Measurements from ENCODE around the gene KCNQ1OT1.
"Not testable (repeated sequence)": the region's sequence is repeated elsewhere in the genome, so short reads cannot be mapped to it uniquely, and the experiment has no call there.

The KCNQ1OT1 gene

GRCh38 chr11:2652333-2653197 lies 47.2 kb downstream of the KCNQ1OT1 start:
- no peak for DNase-seq (ENCODE audit: low read depth in 2 of 2)

- no peak for DNase-seq (ENCODE audit: low read depth in 2 of 2)
Observed at GRCh38 chr11:2651826-2652271, 47.9 kb downstream of the KCNQ1OT1 start.

DNA sequence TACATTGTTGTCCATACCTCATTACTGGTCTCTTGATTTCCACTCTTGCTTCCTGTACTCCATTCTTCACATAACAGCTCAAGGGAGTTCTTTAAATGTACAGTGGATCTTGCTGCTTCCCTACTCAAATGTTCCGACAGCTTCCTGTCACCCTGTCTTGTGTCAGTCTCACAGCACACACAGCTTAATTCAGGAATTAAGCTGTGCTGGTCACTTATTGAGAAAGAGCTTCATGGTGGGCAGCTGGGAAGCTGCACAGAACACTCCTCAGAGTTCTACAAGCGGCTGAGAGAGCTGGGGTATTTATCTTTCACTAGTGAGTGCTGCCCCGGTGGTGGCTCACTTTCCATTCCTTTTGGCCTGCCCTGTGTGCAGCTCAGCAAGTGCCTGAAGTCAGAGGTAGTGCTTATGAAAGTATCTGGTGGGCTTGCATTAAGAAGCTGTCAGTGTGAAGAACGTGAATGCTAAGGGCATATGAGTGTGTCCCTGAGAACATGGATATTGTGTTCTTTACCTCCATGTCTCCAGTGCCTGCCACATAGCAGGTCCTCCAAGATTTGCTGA lies 48.7 kb downstream of the KCNQ1OT1 start:
- DNase-seq (ENCODE audit: low read depth in 2 of 2), result no peak

- DNase-seq (ENCODE audit: low read depth in 2 of 2), result no peak
Observed at GRCh38 chr11:2650343-2650867, 49.4 kb downstream of the KCNQ1OT1 start.

DNA sequence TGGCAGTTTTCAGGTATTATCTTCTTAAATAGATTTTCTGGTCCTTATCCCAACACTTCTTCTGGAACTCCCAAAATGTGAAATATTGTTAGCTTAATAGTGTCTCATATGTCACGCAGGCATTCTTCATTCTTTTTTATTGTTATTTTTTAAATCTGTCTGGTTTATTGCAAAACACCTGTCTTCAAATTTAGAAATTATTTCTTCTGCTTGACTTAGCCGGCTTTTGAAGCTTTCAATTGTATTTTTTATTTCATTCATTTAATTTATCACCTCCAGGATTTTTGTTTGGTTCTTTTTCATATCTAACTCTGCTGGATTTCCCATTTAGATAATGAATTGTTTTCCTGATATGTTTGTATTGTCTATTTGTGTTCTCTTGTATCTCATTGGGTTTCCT lies 49.9 kb downstream of the KCNQ1OT1 start:
- no peak for DNase-seq (ENCODE audit: low read depth in 2 of 2)

DNA sequence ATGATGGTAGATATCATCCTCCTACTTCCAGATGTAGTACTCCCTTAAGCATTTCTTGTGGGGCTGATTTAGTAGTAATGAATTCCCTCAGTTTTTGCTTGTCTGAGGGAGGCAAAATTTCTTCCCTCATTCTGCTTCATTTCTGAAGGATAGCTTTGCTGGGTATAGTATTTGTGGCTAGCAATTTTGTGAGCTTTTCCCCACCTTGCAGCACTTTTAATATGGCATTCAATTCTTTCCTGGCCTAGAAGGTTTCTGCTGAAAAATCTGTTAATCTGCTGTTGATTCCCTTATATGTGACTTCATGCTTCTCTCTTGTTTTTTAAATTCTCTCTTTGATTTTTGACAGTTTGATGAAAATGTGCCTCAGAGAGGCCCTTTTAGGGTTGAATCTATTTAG lies 50.4 kb downstream of the KCNQ1OT1 start:
- DNase-seq (ENCODE audit: low read depth in 2 of 2), result no peak

DNA sequence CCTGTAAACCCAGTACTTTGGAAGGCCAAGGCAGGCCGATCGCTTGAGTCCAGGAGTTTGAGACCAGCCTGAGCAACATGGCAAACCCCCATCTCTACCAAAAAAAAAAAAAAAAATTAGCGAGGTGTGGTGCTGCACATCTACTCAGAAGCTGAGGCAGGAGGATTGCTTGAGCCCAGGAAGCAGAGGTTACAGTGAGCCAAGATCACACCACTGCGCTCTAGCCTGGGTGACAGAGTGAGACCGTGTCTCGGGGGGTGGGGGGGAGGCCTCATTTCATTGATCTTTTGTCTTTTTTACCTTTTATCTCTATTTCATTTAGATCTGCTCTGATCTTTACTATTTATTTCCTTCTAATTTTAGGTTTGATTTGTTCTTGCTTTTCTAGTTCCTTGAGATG lies 51.8 kb downstream of the KCNQ1OT1 start:
- DNase-seq (ENCODE audit: low read depth in 2 of 2), result no peak

DNA sequence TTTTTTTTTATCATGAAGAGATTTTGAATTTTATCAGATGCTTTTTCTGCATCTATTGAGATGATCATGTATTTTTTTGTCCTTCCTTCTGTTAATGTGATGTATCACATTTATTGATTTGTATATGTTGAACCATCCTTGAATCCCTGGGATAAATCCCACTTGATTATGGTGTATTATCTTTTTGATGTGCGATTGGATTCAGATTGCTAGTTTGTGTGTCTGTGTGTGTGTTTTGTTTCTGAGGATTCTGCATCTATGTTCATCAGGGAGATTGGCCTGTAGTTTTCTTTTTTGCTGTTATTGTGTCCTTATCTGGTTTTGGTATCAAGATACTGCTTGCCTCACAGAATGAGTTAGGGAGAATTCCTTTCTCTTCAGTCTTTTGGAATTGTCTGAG lies 52.6 kb downstream of the KCNQ1OT1 start:
- DNase-seq (ENCODE audit: low read depth in 2 of 2), result no peak

DNA sequence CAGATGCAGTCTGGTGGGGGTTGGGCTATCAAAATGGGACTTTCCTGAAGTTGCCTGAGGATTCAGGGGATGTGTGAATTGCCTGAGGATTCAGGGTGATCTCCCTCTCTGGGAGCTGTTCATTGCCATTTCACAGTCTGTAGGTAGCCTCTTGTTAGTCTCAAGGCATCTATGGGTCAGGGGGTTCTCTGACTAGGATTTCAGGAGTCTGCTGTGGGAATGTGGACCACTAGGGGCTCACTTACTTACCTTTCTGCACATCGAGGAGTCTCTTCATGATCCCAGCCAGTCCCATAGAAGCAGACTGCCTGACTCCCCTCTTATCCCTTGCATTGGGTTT lies 54.0 kb downstream of the KCNQ1OT1 start:
- no peak for DNase-seq (ENCODE audit: low read depth in 2 of 2)

- no peak for DNase-seq (ENCODE audit: low read depth in 2 of 2)
Observed at GRCh38 chr11:2644844-2645778, 54.7 kb downstream of the KCNQ1OT1 start.

GRCh38 chr11:2643746-2644145 lies 56.0 kb downstream of the KCNQ1OT1 start:
- no peak for DNase-seq (ENCODE audit: low read depth in 2 of 2)

GRCh38 chr11:2641623-2642022 lies 58.2 kb downstream of the KCNQ1OT1 start:
- DNase-seq (ENCODE audit: low read depth in 2 of 2), result no peak

DNA sequence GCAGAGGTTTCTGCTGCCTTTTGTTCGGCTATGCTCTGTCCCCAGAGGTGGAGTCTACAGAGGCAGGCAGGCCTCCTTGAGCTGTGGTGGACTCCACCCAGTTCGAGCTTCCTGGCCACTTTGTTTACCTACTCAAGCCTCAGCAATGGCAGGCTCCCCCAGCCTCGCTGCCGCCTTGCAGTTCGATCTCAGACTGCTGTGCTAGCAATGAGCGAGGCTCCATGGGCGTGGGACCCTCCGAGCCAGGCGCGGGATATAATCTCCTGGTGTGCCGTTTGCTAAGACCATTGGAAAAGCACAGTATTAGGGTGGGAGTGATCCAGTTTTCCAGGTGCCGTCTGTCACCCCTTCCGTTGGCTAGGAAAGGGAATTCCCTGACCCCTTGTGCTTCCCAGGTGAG lies 60.0 kb downstream of the KCNQ1OT1 start:
- not testable (repeated sequence) for DNase-seq (ENCODE audit: low read depth in 2 of 2)

GRCh38 chr11:2631161-2631560 lies 68.6 kb downstream of the KCNQ1OT1 start:
- DNase-seq (ENCODE audit: low read depth in 2 of 2), result no peak

DNA sequence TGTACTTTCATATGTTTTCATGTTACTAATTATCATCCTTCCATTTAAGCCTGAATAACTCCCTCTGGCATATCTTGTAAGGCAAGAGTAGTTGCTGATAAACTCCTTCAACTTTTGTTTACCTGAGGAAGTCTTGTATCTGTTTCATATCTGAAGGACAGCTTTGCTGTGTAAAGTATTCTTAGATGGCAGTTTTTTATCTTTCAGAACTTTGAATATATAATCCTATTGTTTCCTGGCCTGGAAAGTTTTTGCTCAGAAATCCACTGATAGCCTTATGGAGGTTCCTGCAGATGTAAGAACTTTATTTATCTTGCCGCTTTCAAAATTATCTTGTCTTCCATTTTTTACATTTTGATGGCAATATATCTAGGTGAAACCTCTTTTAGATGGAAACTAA lies 69.1 kb downstream of the KCNQ1OT1 start:
- no peak for DNase-seq (ENCODE audit: low read depth in 2 of 2)

GRCh38 chr11:2625183-2625582 lies 74.6 kb downstream of the KCNQ1OT1 start:
- no peak for DNase-seq (ENCODE audit: low read depth in 2 of 2)

- no peak for DNase-seq (ENCODE audit: low read depth in 2 of 2)
Observed at GRCh38 chr11:2621894-2622293, 77.9 kb downstream of the KCNQ1OT1 start.

- no peak for DNase-seq (ENCODE audit: low read depth in 2 of 2)
Observed at GRCh38 chr11:2612884-2613571, 86.8 kb downstream of the KCNQ1OT1 start.

GRCh38 chr11:2609345-2609744 lies 90.4 kb downstream of the KCNQ1OT1 start:
- no peak for DNase-seq (ENCODE audit: low read depth in 2 of 2)

DNA sequence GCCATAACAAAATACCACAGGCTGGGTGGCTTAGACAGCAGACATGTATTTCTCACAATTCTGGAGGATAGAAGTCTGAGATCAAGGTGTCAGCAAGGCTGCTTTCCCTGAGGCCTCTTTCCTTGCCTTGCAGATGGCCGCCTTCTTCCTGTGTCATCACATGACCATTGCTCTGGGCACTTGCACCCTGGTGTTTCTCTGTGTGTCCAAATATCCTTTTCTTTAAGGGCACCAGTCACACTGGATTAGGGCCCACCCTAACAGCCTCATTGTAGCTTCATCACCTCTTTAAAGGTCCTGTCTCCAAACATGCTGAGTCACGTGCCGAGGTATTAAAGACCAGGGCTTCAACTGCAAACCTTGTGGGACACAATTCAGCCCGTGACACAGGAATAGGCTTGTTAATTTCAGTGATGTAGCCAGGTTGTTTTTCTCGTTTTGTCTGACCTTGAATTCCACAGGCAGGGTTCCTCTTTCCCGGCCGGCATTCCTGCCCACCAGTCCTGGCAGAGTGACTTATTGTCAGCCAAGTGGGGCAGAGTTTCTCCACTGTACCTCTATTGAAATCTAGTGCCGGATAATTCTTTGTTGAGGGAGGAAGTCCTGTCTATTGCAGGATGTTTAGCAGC lies 100.1 kb downstream of the KCNQ1OT1 start:
- DNase-seq (ENCODE audit: low read depth in 2 of 2), result no peak

GRCh38 chr11:2595204-2595603 lies 104.6 kb downstream of the KCNQ1OT1 start:
- no peak for DNase-seq (ENCODE audit: low read depth in 2 of 2)
